ENCODE data around the gene TBX6. TPM values are rescaled to one million over a fixed set of nuclear protein-coding genes. Genes with fewer than 3 reads are reported as not detected.
"Not testable (repeated sequence)": the region's sequence is repeated elsewhere in the genome, so short reads cannot be mapped to it uniquely, and the experiment has no call there.

The TBX6 gene, protein sequence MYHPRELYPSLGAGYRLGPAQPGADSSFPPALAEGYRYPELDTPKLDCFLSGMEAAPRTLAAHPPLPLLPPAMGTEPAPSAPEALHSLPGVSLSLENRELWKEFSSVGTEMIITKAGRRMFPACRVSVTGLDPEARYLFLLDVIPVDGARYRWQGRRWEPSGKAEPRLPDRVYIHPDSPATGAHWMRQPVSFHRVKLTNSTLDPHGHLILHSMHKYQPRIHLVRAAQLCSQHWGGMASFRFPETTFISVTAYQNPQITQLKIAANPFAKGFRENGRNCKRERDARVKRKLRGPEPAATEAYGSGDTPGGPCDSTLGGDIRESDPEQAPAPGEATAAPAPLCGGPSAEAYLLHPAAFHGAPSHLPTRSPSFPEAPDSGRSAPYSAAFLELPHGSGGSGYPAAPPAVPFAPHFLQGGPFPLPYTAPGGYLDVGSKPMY
- total RNA-seq: 1 to 10 TPM; 1.5 to 1.7 TPM

DNA sequence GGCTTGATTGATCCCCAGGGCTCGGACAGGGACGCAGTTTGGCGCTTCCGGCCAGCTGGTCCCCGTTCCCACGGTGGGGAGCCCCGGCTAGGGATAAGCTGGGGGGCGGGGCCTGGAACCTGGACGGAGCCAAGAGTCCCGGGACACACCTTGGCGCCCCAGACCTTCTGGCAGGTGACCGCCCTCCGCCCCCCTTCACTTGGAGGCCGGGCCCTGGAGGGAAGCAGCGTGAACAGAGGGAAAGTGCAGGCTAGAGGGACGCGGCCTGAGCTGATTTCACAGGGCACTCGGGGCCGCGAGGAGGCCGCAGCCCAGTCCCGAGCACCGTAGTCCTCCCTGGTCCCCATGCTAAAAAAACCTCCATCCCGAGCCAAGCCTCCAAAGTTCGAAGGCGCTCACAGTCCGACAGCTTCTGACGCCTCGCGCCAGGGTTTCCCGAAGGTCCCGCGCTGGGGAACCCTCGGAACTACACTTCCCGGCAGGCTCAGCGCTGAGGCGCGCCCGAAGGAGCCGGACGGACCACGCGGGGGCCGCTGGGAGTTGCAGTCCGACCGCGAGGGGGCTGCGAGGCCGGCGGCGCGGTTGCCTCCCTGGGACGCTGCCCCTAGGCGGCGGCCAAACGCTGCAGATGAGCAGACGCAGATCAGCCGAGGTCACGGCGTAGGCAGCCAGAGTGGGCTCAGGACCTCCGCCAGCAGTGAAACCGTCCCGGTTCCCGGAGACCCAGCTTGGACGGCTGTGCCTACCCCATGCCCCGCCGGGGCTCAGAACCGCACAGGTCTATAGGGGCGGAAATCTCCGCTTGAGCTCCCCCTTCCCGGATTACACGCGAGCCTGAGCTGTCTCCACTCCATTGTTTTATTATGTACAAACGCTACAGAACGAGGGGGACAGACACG lies at the start of gene TBX6:
Gene TBX6 (minus strand): TSS at position 451 of the 899 bp plus-strand sequence. CDS start 731 bp downstream, outside the sequence.
- ChIA-PET CTCF (interaction anchor here (0.6 to 4.3 kb wide), 32 partner anchors 8 to 365 kb away, joined by 3 to 41 read pairs (median 4); partner anchors contain the start of genes ALDOA, CORO1A, GDPD3 and MAPK3), POLR2A (interaction anchor here (0.5 to 3.1 kb wide), 16 partner anchors 13 to 542 kb away, joined by 3 to 38 read pairs (median 4); partner anchors contain the start of genes ALDOA, CORO1A, DCTPP1 and PPP4C)

DNA sequence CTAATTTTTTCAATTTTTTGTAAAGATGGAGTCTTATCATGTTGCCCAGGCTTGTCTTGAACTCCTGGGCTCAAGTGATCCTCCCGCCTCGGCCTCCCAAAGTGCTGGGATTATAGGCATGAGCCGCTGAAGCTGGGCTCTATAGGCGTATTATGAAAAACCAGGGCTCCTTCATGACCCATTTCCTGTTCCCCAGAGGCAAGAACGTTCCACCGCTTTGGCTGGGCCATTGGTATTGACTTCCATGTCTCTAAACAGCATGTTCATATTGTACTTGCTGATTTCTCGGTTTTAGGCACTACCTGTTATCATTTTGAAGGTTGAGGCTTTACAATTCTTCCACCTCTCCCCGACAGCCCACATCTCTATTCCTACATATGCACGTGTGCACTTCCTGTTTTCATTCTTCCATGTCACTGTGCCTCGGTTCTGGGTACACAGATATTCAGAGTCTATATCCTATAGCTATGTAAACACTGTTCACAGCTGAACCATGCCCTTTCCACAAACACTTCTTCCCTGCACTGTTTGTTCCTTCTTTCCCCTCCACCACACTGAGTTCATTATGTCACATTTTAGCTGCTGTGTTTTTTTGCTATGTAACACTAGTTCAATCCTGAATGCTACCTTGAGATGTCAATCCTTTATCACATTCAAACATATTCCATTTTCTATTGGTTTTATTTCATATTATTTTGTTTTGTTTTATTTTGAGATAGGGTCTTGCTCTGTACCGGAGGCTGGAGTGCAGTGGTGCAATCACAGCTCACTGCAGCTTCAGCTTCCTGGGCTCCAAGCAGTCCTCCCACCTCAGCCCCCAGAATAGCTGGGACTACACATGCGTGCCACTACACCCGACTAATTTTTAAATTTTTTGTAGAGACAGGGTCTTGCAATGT lies 48.1 kb upstream of the TBX6 start:
- CTCF ChIA-PET: interaction anchor here (0.6 to 1.0 kb wide), 2 partner anchors 35 to 48 kb away, joined by 3 read pairs; partner anchors contain the start of gene TBX6
- POLR2A ChIA-PET: no interaction called here

DNA sequence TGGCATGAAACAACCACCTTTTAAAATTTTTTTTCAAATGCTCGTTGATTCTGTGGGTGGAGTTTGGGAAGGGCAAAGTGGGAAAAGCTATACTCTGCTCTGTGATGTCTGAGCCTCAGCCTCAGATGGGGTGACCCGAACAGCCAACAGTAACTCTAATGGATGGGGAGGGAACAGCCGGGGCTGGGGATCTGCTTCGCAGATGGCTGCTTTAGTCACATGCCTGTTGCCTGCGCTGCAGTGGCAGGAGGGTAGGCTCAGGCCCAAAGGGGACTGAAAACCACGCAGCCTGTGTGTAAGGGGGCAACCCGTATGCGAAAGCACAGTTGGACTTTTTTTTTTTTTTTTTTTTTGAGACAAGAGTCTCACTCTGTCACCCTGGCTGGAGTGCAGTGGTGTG lies 46.2 kb upstream of the TBX6 start:
- POLR2A ChIA-PET: no interaction called here
- CTCF ChIA-PET: interaction anchor here (0.6 to 1.0 kb wide), 2 partner anchors 44 to 343 kb away, joined by 3 to 4 read pairs; no protein-coding TSS in a partner anchor

DNA sequence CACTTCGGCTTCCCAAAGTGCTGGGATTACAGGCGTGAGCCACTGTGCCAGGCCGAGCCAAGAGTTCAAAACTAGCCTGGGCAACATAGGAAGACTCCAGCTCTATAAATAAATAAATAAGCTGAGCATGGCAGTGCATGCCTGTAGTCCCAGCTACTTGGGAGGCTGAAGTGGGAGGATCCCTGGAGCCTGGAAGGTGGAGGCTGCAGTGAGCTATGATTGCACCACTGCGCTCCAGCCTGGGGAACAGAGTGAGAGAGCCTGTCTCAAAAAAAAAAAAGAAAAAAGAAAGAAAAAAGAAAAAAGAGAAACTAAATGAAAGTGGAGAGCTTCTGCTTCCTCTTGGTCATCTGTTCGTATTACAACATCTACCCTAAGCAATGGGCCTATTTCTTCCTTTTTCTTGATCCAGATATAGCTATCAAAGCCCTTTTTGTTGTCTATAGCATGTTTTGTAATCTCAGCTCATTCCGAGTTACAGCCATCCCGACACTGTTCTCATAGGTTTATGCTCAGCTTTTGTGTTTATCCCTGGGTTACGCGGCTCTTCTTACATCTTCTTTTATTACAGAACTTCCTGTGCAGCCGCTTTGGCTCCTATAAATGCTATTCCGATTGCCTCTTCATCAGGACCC lies 45.4 kb upstream of the TBX6 start:
- CTCF ChIA-PET: interaction anchor here (1.0 kb wide), 1 partner anchor 45 kb away, joined by 4 read pairs; no protein-coding TSS in a partner anchor
- POLR2A ChIA-PET: interaction anchor here (1.0 kb wide), 1 partner anchor 46 kb away, joined by 3 read pairs; the partner anchor contains the start of gene CORO1A

DNA sequence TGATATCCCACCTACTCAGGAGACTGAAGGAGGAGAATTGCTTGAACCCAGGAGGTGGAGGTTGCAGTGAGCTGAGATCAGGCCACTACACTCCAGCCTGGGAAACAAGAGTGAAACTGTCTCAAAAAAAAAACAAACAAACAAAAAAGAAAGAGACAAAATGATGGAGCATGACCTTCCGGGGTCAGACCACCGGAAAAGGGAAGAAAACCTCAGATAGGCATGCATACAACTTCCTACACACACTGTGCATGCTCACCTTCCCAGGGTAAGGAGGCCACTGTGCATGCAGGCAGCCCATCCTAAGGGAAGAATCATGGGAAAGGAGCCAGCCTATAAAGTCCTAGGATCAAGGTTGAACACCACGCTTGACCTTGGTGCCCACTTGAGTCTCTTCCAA lies 40.9 kb upstream of the TBX6 start:
- POLR2A ChIA-PET: no interaction called here
- CTCF ChIA-PET: interaction anchor here (0.6 kb wide), 1 partner anchor 17 kb away, joined by 3 read pairs; no protein-coding TSS in a partner anchor

DNA sequence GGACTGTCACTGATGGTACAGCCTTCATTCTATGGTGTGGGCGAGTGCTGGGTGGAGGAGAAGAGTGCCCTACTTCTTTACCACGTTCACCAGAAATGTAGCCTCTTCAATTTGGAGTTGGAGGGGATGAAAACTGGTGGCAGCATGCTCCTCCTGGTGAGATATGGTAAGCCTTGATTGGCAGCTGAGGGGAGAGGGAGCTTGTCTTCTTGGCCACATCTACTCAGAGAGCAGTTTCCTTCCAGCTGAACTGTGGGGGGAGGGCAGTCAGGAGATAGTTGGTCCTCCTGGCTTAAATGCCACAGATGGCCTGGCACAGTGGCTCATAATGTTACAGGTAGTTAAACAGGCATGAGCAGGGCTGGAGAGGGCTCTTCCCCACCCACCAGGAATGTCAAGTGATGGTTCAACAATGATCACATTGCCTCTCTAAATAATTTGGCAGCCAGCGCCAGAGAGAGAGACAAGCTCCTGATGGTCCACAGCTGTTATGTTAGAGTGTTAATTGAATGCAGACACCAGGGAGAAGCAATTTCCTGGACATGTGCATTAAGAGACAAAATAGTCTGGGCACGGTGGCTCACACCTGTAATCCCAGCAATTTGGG lies 40.2 kb upstream of the TBX6 start:
- CTCF ChIA-PET: no interaction called here
- POLR2A ChIA-PET: interaction anchor here (0.6 kb wide), 1 partner anchor 468 kb away, joined by 3 read pairs; no protein-coding TSS in a partner anchor

DNA sequence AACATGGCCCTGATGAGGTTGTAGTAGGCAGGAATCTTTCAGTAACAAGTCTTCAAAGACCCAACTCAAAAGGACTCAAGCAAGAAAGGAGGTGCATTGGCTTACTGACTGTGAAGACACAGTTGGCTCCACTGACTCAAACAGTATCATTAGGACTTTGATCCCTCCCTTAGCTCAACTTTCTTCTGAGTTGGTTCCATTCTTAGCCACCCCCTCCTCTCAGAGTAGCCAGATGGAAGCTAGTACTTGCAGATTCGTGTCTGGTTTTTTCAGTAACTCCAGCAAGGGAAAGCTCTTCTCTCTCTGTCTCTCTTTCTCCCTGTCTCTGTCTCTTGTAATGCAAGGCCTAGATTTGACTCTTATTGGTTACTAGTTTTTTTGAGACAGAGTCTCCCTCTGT lies 36.3 kb upstream of the TBX6 start:
- POLR2A ChIA-PET: no interaction called here

DNA sequence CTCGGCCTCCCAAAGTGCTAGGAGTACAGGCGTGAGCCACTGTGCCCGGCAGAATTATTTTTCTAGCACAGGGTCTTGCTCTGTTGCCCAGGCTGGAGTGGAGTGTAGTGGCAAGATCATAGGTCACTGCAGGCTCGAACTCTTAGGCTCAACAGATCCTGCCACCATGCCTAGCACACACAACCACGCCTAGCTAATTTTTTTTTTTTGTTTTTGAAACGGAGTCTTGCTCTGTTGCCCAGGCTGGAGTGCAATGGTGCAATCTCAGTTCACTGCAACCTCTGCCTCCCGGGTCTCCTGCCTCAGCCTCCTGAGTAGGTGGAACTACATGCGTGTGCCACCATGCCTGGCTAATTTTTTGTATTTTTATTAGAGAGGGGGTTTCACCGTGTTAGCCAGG lies 34.0 kb upstream of the TBX6 start:
- CTCF ChIA-PET: interaction anchor here (1.1 kb wide), 1 partner anchor 33 kb away, joined by 4 read pairs; no protein-coding TSS in a partner anchor
- POLR2A ChIA-PET: not testable (repeated sequence)

More for the DNA sequence above, 36.3 kb upstream of the TBX6 start:
- CTCF ChIA-PET: no interaction called here

DNA sequence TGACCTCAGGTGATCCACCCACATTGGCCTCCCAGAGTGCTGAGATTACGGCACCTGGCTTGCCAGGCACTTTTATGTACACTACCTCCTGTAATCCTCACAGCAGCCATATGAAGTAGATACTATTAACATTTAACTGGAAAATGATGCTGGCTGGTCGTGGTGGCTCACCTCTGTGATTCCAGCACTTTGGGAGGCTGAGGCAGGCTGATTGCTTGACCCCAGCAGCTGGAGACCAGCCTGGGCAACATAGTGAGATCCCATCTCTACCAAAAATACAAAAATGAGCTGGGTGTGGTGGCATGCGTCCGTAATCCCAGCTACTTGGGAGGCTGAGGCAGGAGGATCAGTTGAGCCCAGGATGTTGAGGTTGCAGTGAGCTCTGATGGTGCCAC lies 33.3 kb upstream of the TBX6 start:
- CTCF ChIA-PET: no interaction called here
- POLR2A ChIA-PET: interaction anchor here (0.9 kb wide), 1 partner anchor 32 kb away, joined by 3 read pairs; no protein-coding TSS in a partner anchor

DNA sequence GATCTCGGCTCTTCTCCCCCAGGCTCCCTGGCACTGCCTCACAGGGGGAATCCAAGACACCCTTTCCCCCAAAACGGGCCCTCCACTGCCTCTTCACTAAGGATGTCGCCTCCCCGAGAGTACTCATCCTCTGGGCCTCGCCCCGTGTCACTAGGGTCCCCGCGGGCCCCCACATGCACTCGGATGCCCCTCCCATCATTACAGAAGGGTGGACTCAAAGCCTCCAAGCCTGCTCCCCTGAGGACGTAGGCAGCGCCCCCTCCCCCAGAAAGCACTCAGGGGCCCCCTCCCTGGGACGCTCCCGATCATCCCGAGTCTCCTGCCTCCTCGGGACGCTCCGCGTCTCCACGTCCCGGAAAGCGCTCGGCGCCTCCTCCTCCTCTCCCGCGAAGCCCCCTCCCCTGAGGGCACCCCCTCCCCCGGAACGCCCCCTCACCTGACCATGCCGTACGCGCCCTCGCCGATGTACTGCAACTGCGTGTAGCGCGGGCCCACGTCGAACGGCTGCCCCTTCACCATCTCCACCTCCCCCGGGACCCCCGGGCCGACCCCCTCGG lies 31.0 kb upstream of the TBX6 start:
- ChIA-PET CTCF (interaction anchor here (1.0 to 1.5 kb wide), 3 partner anchors 29 to 65 kb away, joined by 3 to 6 read pairs (median 4); no protein-coding TSS in a partner anchor), POLR2A (interaction anchor here (1.0 kb wide), 1 partner anchor 61 kb away, joined by 3 read pairs; the partner anchor contains the start of gene CORO1A)

DNA sequence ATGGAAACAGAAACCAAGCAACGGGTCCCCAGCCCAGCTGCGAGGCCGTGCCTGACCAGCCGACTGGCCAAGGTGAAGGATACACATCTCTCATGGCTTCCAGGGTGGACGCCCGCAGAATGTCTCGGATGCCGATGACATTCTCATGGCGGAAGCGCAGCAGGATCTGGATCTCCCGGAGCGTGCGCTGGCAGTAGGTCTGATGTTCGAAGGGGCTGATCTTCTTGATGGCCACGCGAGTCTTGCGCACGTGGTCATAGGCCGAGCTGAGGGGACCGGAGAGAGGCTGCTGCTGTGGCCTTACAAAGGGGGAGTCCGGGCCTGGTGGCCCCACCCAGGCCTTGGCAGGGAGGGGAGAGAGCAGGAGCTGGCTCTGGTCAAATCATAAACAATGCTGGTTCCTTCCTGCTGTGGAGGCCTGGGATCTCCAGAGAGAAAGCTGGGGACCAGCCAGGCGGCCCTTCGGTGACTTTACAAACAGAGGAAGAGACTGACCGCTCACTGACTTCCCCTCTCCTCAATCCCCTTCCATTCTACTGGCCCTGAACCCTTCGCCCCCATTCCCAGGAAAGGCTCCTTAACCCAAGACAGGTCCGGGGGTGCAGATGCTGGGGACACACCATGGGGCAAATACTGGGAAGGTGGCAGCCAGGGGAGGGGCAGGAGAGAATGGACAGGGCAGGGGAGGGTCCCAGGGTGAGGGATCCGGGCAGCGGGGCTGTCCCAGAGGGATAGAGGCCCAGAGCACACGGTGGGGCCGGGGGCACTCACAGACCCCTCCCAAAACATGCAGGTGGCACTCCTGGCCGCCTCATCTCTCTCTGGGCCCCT lies 30.2 kb upstream of the TBX6 start:
- POLR2A ChIA-PET: no interaction called here
- CTCF ChIA-PET: interaction anchor here (1.5 kb wide), 1 partner anchor 9 kb away, joined by 4 read pairs; the partner anchor contains the start of gene GDPD3

DNA sequence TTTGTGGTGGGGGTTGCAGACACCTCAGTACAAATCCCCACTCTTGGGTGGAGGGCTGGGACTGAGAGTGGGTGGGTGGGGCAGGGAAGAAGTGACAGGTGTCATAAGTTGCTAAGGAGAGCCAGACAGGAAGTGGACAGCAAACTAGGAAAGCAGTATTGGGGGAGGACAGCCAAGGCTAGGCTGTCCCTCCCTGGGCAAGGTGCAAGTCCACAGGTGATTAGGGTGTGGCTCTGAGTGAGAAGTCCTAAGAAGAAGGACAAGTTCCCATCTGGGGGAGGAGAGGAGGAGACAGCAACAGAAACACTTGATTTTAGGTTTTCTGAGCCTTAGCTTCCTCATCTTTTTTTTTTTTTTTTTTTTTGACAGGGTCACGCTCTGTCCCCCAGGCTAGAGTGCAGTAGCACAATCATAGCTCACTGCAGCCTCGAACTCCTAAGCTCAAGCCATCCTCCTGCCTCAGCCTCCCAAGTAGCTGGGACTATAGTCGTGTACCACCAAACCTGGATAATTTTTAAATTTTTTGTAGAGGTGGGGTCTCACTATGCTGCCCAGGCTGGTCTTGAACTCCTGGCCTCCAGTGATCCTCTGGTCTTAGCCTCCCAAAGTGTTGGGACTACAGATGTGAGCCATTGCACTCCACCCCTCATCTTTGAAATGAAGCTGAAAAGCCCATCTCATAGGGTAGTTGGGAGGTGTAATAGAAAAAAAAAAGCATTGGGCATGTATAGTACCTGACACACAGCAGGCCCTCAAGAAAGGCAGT lies 28.8 kb upstream of the TBX6 start:
- ChIA-PET CTCF (interaction anchor here (1.0 to 1.5 kb wide), 3 partner anchors 7 to 65 kb away, joined by 3 to 6 read pairs (median 4); partner anchors contain the start of gene GDPD3), POLR2A (no interaction called here)

DNA sequence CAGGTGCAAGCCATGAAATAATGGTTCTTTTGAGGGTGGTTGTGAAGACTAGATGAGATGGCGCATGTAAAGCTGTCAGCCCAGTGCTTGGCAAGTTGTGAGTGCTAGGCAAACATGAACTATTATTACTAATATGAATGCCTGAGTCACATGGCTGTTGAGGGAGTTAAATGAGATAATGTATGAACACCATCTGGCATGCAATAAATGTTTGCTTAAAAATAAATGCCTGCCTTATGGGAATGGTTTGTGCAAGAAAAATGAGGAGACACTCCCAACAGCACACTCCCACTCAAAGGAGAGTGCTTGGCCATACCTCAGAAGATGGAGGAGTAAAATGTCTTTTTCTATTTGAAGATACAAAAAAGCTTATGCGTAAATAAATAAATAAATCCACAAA lies 27.7 kb upstream of the TBX6 start:
- CTCF ChIA-PET: interaction anchor here (1.5 kb wide), 1 partner anchor 66 kb away, joined by 3 read pairs; no protein-coding TSS in a partner anchor

DNA sequence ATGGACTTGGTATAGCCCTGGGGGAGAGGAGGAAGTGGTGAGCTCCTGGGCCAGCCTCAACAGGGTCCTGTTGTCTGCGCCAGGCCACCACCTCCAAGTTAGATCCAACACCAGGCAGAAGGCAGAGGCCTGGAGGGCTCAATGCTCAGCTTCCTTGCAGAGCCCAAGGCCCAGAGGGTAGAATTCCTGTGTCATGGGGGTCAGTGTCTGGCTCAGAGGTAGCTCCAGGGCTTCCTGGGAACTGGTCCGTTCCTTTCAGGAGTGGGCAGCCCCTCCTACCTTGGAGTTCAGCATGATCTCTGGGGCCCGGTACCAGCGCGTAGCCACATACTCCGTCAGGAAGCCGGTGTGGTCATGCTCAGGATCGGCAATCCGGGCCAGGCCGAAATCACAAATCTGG lies 26.0 kb upstream of the TBX6 start:
- POLR2A ChIA-PET: interaction anchor here (0.5 kb wide), 1 partner anchor 64 kb away, joined by 3 read pairs; no protein-coding TSS in a partner anchor
- CTCF ChIA-PET: interaction anchor here (1.4 to 2.4 kb wide), 2 partner anchors 25 to 26 kb away, joined by 5 to 6 read pairs; partner anchors contain the start of gene TBX6

More for the DNA sequence above, 27.7 kb upstream of the TBX6 start:
- POLR2A ChIA-PET: interaction anchor here (0.6 kb wide), 2 partner anchors 27 to 311 kb away, joined by 3 read pairs; partner anchors contain the start of gene DCTPP1

Data from activated CD8-positive, alpha-beta memory T cell treated with anti-CD3 and anti-CD28 coated beads for 36 hours (primary cell).